22Rv1 (cell line): ENCODE results near the gene WWTR1.

Source experiments
- ZFX ChIP-seq: fragments of 450-650 bp; IDR thresholded peaks from 2 replicates; pipeline ENCODE4 v1.6.1; 2017; ENCODE audit warnings: antibody characterized with exemption, borderline replicate concordance
- TF ChIP-seq, protein P1 (sequence below): fragments of 450-650 bp; IDR thresholded peaks from 2 replicates; pipeline ENCODE4 v1.5.1; 2017; ENCODE audit warnings: mild to moderate bottlenecking

DNA sequence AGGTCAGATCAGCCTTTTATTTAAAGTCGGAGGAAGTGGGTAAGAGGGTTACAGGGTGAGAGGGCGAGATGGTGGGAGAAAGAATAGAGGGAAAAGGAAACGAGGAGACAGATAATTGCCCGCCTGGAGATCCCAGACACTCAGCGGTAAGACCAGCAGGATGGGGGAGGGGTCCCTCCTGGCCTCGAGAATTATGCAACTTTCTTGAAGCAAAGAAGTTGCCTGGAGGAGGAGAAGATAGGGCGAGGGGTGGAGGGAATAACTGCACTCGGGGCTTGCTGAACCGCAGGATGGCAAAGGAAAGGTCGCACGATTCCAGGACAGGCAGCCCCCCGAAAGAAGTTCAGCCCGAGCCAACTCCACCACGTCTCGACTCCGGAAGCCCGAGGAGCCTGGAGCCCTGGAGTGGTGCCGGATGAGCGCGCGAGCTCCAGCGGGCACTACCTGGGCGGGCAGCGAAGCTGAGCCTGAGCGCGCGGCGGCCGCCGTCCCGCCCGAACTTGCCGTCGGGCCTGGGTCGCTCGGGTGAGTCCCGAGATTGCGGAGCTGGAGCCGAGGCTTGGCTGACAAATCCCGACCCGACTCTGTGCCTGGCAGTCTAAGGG is 402 bp downstream of the WWTR1 start:
- TF ChIP-seq, protein P1, sequence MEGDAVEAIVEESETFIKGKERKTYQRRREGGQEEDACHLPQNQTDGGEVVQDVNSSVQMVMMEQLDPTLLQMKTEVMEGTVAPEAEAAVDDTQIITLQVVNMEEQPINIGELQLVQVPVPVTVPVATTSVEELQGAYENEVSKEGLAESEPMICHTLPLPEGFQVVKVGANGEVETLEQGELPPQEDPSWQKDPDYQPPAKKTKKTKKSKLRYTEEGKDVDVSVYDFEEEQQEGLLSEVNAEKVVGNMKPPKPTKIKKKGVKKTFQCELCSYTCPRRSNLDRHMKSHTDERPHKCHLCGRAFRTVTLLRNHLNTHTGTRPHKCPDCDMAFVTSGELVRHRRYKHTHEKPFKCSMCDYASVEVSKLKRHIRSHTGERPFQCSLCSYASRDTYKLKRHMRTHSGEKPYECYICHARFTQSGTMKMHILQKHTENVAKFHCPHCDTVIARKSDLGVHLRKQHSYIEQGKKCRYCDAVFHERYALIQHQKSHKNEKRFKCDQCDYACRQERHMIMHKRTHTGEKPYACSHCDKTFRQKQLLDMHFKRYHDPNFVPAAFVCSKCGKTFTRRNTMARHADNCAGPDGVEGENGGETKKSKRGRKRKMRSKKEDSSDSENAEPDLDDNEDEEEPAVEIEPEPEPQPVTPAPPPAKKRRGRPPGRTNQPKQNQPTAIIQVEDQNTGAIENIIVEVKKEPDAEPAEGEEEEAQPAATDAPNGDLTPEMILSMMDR, result no peak
- TF ChIP-seq ZFX, result no peak
